Mucosa of rectum (tissue), 2 donors: ENCODE measurements around the gene NPW.

Experiments
- H3K27ac ChIP-seq, 2 donors: one replicate each; pipeline ENCODE4 v1.7.0; 2013; ENCODE audit warnings: inconsistent platforms in 2 of 2, low read depth in 2 of 2, low read length in 2 of 2
- H3K27me3 ChIP-seq, 2 donors: one replicate each; pipeline ENCODE4 v1.7.0; 2013; ENCODE audit warnings: low read length in 2 of 2; ENCODE audit not compliant: control insufficient read depth in 2 of 2, insufficient read depth in 2 of 2
- H3K36me3 ChIP-seq, 2 donors: one replicate each; pipeline ENCODE4 v1.7.0; 2013; ENCODE audit warnings: low read length in 2 of 2; ENCODE audit not compliant: control insufficient read depth in 2 of 2, insufficient read depth in 2 of 2
- H3K4me1 ChIP-seq, 2 donors: one replicate each; pipeline ENCODE4 v1.7.0; 2013; ENCODE audit warnings: low read length in 2 of 2, mild to moderate bottlenecking in 1 of 2; ENCODE audit not compliant: control insufficient read depth in 2 of 2, insufficient read depth in 2 of 2
- H3K4me3 ChIP-seq, 2 donors: one replicate each; pipeline ENCODE4 v1.7.0; 2013; ENCODE audit warnings: low read length in 2 of 2
- H3K9ac ChIP-seq, 2 donors: one replicate each; pipeline ENCODE4 v1.7.0; 2013; ENCODE audit warnings: low read length in 2 of 2, low read depth in 1 of 2, mild to moderate bottlenecking in 1 of 2
- H3K9me3 ChIP-seq, 2 donors: one replicate each; pipeline ENCODE4 v1.7.0; 2013; ENCODE audit warnings: low read length in 2 of 2; ENCODE audit not compliant: control insufficient read depth in 2 of 2
- donor health status: healthy.
- donor health status: Normal muscosa, but diverticular disease.

NPW gene

GRCh38 chr16:1991948-1992703 is 27.5 kb upstream of the NPW start:
- Histone ChIP-seq H3K27ac (peak overlapping the region; percentile 66 to 80), H3K4me3 (peak overlapping the region; percentile 56 to 59), H3K4me1 (peaks cover 22 to 24% of the 10 kb centered on the region in 2 donors), H3K9me3 (no peaks in the 10 kb centered on the region), H3K9ac (peak overlapping the region; percentile 24 to 71), H3K36me3 (peaks cover under 1 to 2% of the 10 kb centered on the region in 2 donors), H3K27me3 (peaks cover 20% of the 10 kb centered on the region in 2 donors)

DNA sequence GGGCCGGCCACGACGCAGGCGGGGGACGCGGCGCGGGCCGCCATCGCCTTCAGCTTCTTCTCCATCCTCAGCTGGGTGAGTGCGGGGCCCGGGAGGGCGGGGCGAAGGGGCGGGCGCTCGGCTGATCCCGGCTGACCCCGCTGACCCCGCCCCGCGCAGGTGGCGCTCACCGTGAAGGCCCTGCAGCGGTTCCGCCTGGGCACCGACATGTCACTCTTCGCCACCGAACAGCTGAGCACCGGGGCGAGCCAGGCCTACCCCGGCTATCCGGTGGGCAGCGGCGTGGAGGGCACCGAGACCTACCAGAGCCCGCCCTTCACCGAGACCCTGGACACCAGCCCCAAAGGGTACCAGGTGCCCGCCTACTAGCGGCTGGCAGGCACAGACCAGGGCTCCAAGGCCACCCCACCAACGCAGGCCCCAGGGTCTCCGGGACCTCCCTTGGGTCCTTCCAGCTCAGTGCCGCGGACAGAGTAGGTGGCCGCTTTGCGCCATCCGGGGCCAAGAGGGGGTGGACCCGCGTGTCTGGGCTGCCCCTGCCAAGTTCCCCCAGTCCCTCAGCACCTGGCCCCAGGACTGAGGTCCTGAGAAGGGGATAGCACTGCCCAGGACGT is 26.8 kb upstream of the NPW start:
- Histone ChIP-seq H3K27ac (peak overlapping the region in 1 of 2 donors; percentile 43), H3K9ac (no peak overlapping the region), H3K9me3 (no peaks in the 10 kb centered on the region), H3K4me1 (peaks cover 22 to 26% of the 10 kb centered on the region in 2 donors), H3K4me3 (no peak overlapping the region), H3K27me3 (peaks cover 20% of the 10 kb centered on the region in 2 donors), H3K36me3 (peaks cover 4 to 5% of the 10 kb centered on the region in 2 donors)

DNA sequence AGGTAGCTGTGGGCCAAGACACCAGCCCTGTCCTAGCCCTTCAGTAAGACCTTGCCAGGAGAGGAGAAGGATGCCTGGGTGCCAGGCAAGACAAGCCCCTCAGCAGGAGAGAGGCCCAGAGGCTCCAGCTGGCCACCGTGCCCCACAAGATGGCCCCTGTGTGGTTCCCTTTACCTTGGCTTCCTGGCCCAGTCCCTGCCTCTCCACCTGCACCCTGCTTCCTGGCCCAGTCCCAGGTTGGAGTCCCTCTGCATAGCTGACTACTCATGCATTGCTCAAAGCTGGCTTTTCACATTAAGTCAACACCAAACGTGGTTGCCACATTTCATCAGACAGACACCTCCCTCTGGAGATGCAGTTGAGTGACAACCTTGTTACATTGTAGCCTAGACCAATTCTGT is 25.9 kb upstream of the NPW start:
- H3K9me3 ChIP-seq, result no peaks in the 10 kb centered on the region
- peaks cover 22 to 26% of the 10 kb centered on the region in 2 donors for H3K4me1 ChIP-seq
- H3K36me3 ChIP-seq, result peaks cover 10 to 12% of the 10 kb centered on the region in 2 donors
- H3K4me3 ChIP-seq, result no peak overlapping the region
- H3K27me3 ChIP-seq, result peaks cover 15 to 18% of the 10 kb centered on the region in 2 donors
- no peak overlapping the region for H3K27ac ChIP-seq
- no peak overlapping the region for H3K9ac ChIP-seq

DNA sequence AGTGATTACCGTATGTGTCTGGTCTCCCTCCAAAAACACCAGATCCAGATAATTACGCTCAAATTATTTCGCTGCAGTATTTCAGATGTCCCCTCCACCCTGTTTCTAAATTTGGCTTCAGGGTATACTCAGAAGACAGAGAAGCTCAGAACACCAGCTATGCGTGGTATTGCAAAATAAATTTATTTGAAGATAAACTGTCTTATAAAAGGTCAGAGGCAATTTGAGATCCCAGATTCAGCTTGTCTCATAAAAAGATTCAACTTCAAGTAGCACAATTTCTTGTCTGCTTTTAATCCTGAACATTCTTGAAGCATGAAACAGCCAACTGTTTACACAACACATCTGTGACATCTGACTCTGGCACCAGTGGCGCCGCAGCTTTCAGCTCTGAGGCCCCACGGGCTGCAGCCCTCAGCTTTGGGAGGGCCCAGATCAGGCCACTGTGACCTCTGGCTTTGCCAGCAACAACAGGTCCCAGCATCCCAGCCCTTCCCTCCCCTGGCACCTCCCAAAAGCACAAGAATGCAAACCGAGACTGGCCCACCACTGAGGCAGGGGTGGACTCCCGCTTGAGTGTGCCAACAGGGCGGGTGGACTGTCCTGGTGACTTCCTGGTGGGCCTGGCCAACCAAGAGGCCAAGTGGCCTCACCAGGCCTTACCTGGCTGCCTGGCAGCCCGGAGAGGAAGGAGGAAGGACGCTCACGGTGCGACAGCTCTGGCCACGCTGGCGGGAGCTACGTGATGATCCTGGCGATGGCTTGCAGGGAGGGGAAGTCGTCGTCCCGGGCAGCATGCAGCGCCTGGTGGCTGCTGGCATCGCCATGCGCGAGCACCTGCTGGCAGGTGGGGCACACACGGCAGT is 21.9 kb upstream of the NPW start:
- H3K9me3 ChIP-seq, result no peaks in the 10 kb centered on the region
- no peaks in the 10 kb centered on the region for H3K27me3 ChIP-seq
- H3K36me3 ChIP-seq, result peaks cover 44% of the 10 kb centered on the region in 2 donors
- peak overlapping the region in 1 of 2 donors; percentile 67 for H3K27ac ChIP-seq
- H3K9ac ChIP-seq, result no peak overlapping the region
- H3K4me3 ChIP-seq, result no peak overlapping the region
- H3K4me1 ChIP-seq, result peaks cover 0 to 7% of the 10 kb centered on the region in 2 donors

GRCh38 chr16:1998360-1998835 is 21.2 kb upstream of the NPW start:
- Histone ChIP-seq H3K9me3 (no peaks in the 10 kb centered on the region), H3K9ac (no peak overlapping the region), H3K36me3 (peaks cover 45 to 48% of the 10 kb centered on the region in 2 donors), H3K27me3 (no peaks in the 10 kb centered on the region), H3K27ac (peak overlapping the region in 1 of 2 donors; percentile 52), H3K4me3 (no peak overlapping the region), H3K4me1 (peaks cover under 1 to 7% of the 10 kb centered on the region in 2 donors)

- Histone ChIP-seq H3K36me3 (peaks cover 45 to 48% of the 10 kb centered on the region in 2 donors), H3K27me3 (no peaks in the 10 kb centered on the region), H3K9me3 (no peaks in the 10 kb centered on the region), H3K4me3 (no peak overlapping the region), H3K9ac (no peak overlapping the region), H3K27ac (no peak overlapping the region), H3K4me1 (peaks cover 7 to 12% of the 10 kb centered on the region in 2 donors)
Measured at GRCh38 chr16:1998852-1999801, 20.5 kb upstream of the NPW start.

DNA sequence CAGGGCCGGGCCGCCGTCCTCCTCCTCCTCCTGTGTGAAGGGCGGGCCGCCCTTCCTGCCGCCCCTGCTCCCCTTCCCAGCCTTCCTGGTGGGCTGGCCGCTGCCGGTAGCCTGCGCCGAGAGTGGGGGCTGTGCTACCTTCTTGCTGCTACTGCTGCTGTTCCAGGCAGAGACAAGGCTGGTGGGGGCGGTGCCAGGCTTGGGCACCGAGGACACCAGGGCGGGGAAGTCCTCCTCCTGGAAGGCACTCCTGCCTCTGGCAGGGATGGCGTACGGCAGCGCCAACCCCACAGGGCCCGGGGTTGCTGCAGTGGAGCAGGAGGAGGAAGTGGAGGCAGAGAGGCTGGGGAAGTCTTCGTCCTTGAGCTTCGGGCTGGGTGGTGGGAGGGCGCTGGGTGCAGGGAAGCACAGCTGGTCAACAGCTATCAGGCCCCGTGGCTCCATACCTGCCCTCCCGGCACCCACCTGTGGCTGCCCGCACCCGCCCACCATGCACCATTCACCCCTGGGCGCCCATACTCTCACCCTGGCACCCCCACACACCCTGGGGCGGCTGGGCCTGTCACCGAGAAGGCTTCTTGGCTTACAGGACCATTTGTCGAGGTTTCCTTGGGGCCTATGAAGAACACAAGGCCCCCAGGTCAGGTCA is 19.6 kb upstream of the NPW start:
- H3K9ac ChIP-seq, result no peak overlapping the region
- H3K4me3 ChIP-seq, result no peak overlapping the region
- H3K27ac ChIP-seq, result no peak overlapping the region
- no peaks in the 10 kb centered on the region for H3K9me3 ChIP-seq
- H3K27me3 ChIP-seq, result no peaks in the 10 kb centered on the region
- peaks cover 45 to 48% of the 10 kb centered on the region in 2 donors for H3K36me3 ChIP-seq
- peaks cover 11 to 20% of the 10 kb centered on the region in 2 donors for H3K4me1 ChIP-seq

DNA sequence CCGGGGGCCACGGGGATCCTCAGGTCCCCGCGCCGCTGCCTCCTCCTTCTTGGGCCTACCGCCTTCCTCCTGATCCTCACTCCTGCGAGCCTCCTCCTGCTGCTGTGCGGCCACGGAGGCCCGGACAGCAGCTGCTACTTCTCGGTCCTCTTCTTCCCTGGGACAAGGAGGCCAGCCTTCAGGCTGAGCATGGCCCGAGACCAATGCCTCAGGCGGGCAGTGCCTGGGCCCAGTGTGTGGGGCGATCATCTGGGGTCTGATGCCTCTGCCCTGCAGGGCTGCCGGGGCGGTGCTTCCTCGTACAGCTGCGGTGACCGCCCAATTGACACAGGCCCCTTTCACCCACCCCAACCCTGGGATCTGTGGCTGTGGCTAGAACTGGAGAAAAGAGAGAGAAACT is 18.6 kb upstream of the NPW start:
- H3K27ac ChIP-seq, result no peak overlapping the region
- no peak overlapping the region for H3K4me3 ChIP-seq
- H3K9ac ChIP-seq, result no peak overlapping the region
- no peaks in the 10 kb centered on the region for H3K27me3 ChIP-seq
- peaks cover 45 to 48% of the 10 kb centered on the region in 2 donors for H3K36me3 ChIP-seq
- peaks cover 11 to 20% of the 10 kb centered on the region in 2 donors for H3K4me1 ChIP-seq
- no peaks in the 10 kb centered on the region for H3K9me3 ChIP-seq
